Uterus (tissue), 2 donors: Measurements from ENCODE around the gene ASB6.

Experiments used
- POLR2A ChIP-seq, 2 donors: fragments of 450-650 bp; IDR thresholded peaks; one replicate each; pipeline ENCODE4 v1.6.1; 2016; ENCODE audit warnings: antibody characterized with exemption in 2 of 2, mild to moderate bottlenecking in 1 of 2, moderate library complexity in 1 of 2
- TF ChIP-seq, protein P1 (sequence below), 4 experiments: fragments of 200-600 bp in 2 of 4; fragments of 450-650 bp in 2 of 4; sonication (generic) in 2 of 4; IDR thresholded peaks; one replicate each; pipeline ENCODE4 v1.5.1; 2016 to 2019; ENCODE audit warnings: antibody characterized with exemption in 4 of 4, mild to moderate bottlenecking in 2 of 4, moderate library complexity in 1 of 4

DNA sequence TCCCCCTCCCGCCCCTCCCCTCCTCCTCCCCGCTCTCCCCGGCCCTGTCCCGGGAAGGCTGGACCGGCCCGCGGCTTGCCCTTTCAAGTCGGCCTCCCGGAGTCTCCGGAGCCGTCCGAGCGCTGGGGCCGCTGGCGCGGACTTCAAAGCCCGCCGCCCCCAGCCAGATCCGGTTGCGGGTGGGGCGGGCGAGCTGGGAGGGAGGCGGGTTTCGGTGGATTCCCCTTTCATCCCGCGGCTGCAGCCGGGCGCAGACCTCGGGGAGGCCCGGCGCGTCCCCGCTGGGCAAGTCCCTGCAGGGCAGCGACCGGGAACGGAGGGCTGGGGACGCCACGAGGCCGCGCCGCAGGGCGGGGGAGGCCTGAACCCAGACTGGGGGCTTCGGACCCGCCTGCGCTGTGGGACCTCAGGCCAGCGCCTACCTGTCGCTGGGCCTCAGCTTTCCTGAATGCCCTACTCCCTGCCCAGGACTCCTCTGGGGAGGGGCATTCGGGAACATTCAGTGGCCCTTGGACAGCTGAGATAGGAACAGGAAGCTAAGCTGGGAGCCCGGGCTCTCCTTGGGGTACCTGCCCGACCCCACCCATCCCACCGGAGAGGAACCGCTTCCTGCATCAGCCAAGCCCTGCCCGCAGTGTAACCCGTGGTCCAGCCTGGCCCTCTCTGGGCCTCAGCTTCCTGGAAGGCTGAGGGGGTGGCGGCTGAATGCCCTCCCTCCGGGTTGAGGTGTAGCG is 44.4 kb downstream of the ASB6 start:
- peak in 1 of 2 donors; percentile 14 for TF ChIP-seq POLR2A (IDR thresholded peaks at IDR 0.05)
- TF ChIP-seq, protein P1, sequence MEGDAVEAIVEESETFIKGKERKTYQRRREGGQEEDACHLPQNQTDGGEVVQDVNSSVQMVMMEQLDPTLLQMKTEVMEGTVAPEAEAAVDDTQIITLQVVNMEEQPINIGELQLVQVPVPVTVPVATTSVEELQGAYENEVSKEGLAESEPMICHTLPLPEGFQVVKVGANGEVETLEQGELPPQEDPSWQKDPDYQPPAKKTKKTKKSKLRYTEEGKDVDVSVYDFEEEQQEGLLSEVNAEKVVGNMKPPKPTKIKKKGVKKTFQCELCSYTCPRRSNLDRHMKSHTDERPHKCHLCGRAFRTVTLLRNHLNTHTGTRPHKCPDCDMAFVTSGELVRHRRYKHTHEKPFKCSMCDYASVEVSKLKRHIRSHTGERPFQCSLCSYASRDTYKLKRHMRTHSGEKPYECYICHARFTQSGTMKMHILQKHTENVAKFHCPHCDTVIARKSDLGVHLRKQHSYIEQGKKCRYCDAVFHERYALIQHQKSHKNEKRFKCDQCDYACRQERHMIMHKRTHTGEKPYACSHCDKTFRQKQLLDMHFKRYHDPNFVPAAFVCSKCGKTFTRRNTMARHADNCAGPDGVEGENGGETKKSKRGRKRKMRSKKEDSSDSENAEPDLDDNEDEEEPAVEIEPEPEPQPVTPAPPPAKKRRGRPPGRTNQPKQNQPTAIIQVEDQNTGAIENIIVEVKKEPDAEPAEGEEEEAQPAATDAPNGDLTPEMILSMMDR (IDR thresholded peaks at IDR 0.05): no peak
